OCI-M2 (cell line): ENCODE measurements around the gene TET1.
"Not testable (repeated sequence)": the region's sequence is repeated elsewhere in the genome, so short reads cannot be mapped to it uniquely, and the experiment has no call there.

Experiments
- DNase-seq: peaks from one replicate; lab custom pipeline; 2025; ENCODE audit not compliant: unreplicated experiment; lab: John Stamatoyannopoulos, UW

Gene TET1

GRCh38 chr10:68560186-68560942 lies at the start of gene TET1:
TSS of gene TET1 (plus strand) at chr10:68560337. CDS start at chr10:68572339, 12,002 bp downstream.
- DNase-seq: peak; percentile 48

- DNase-seq: not testable (repeated sequence)
Observed at GRCh38 chr10:68516216-68516615, 43.9 kb upstream of the TET1 start.

- no peak for DNase-seq
Observed at GRCh38 chr10:68516766-68517165, 43.4 kb upstream of the TET1 start.

- DNase-seq: no peak
Observed at GRCh38 chr10:68517188-68517587, 42.9 kb upstream of the TET1 start.

GRCh38 chr10:68518609-68519008 lies 41.5 kb upstream of the TET1 start:
- DNase-seq: not testable (repeated sequence)

GRCh38 chr10:68525490-68526038 lies 34.6 kb upstream of the TET1 start:
- not testable (repeated sequence) for DNase-seq

GRCh38 chr10:68526634-68527307 lies 33.4 kb upstream of the TET1 start:
- no peak for DNase-seq

GRCh38 chr10:68536973-68537372 lies 23.2 kb upstream of the TET1 start:
- DNase-seq: no peak

- DNase-seq: no peak
Observed at GRCh38 chr10:68537796-68538195, 22.3 kb upstream of the TET1 start.

- no peak for DNase-seq
Observed at GRCh38 chr10:68543004-68543918, 16.9 kb upstream of the TET1 start.

GRCh38 chr10:68550747-68551411 lies 9.3 kb upstream of the TET1 start:
- no peak for DNase-seq

GRCh38 chr10:68553138-68553537 lies 7.0 kb upstream of the TET1 start:
- DNase-seq: no peak

- DNase-seq: no peak
Observed at GRCh38 chr10:68553599-68553998, 6.5 kb upstream of the TET1 start.

- no peak for DNase-seq
Observed at GRCh38 chr10:68558478-68558877, 1.7 kb upstream of the TET1 start.

- no peak for DNase-seq
Observed at GRCh38 chr10:68559251-68559650, 886 bp upstream of the TET1 start.

GRCh38 chr10:68559841-68560185 lies 324 bp upstream of the TET1 start:
- no peak for DNase-seq

- no peak for DNase-seq
Observed at GRCh38 chr10:68560943-68561864, 1.1 kb downstream of the TET1 start.

GRCh38 chr10:68561865-68562649 lies 1.9 kb downstream of the TET1 start:
- no peak for DNase-seq
